Testis (tissue), 2 donors: ENCODE data around the gene GNA12.

Experiments
- CTCF ChIP-seq, 3 experiments: fragments of 450-650 bp in 2 of 3; fragments of 200-600 bp in 1 of 3; sonication (generic) in 1 of 3; IDR thresholded peaks; one replicate each; pipeline ENCODE4 v1.5.1; 2016 to 2019; ENCODE audit warnings: antibody characterized with exemption in 3 of 3, mild to moderate bottlenecking in 2 of 3, moderate library complexity in 1 of 3
- POLR2A ChIP-seq: fragments of 450-650 bp; IDR thresholded peaks from one replicate; pipeline ENCODE4 v1.6.1; 2017; ENCODE audit warnings: antibody characterized with exemption, mild to moderate bottlenecking, moderate library complexity

- TF ChIP-seq CTCF (IDR thresholded peaks at IDR 0.05) (no peak), POLR2A (no peak)
These were observed 108.4 kb downstream of the GNA12 start for GRCh38 chr7:2735744-2736143.
